Head of caudate nucleus (tissue), 42 donors: ENCODE results near the gene NHS.
"Not testable (repeated sequence)": the region's sequence is repeated elsewhere in the genome, so short reads cannot be mapped to it uniquely, and the experiment has no call there.

ENCODE experiments used
- DNase-seq, 42 donors: peaks; one replicate each; pipeline versions ENCODE4 v3.0.0 to v3.0.0-alpha.2; 2020 to 2021; ENCODE audit warnings: mixed read lengths in 7 of 42
- intact Hi-C: fragments of 100-400 bp; cut with DNase I; formaldehyde crosslinking; loops from one replicate; pipeline ENCODE4 v1.15.0; 2022

NHS gene

DNA sequence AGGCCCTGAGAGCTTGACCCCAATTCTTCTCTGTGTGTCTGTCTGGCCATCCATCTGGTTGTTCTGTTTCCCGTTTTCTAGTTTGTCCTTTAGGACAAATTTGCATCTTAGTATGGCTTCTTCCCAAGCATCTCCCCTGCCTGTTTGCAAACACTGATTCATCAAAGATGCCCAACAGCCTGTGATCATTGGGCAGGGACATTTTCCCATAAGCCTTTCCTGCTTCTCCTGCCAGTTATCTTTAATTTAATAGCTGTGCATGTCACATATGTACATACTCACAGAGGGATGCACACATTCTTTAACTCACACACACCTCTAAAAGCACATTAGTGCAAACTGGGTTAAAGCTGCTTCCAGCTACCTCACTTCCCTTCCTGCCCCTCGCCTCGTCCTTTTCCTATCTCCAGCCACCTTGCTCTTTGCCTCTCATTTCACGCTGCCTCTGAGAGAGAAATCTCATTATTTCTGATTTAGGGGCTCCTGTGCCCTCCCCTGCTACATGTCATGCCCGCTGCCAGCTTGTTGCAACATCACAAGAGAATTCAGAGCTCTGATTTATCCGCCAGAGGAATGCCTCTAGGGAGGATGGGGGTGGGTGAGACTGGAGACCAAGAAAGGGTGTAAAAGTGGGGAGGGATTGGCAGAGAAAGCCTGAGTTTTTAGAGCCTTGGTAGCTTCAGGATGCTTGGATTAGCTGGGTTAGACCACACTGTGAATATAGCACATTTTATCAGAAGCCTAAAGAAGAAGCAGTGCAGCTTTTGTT is 100.6 kb downstream of the NHS start:
- no peak for DNase-seq
- intact Hi-C loops, result no loop called here

DNA sequence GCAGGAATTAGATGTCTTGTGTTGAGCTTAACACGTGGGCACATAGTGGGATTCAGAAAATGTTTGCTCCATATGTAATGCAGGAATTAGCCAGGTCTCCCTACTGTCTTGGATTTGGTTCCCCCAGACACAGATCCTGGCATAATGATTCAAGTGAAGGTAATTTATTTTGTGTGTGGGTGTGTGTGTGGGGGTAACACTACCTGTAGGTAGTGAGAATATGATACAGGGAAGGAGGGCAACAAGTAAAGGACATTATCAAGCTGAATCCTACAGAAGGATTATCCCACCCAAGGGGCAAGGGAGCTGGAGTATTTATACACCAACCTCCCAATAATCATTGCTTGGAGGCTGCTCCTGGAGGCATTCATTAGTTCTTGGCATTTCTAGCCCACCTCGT is 101.4 kb downstream of the NHS start:
- intact Hi-C loops, result no loop called here
- DNase-seq, result no peak

DNA sequence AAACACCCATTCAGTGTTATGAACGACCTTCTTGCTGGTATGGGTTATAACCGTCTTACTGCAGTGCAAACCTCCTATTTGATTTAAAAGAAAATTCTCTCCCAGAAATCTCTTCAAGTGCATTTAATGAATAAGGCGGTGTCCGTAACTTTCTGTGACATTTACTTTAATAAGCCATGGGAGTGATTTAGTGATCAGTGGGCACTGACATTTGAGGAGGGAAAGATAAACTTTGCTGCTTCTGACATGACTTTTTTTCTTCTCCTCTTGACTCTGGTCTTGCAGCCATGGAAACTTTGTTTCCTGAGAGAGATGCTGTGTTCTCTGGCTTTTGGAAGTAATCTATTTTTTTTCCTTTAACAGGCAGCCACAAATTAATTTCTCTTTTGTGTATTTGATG is 106.1 kb downstream of the NHS start:
- no peak for DNase-seq
- intact Hi-C loops, result no loop called here

GRCh38 chrX:17484592-17484991 is 109.6 kb downstream of the NHS start:
- intact Hi-C loops, result no loop called here
- no peak for DNase-seq

DNA sequence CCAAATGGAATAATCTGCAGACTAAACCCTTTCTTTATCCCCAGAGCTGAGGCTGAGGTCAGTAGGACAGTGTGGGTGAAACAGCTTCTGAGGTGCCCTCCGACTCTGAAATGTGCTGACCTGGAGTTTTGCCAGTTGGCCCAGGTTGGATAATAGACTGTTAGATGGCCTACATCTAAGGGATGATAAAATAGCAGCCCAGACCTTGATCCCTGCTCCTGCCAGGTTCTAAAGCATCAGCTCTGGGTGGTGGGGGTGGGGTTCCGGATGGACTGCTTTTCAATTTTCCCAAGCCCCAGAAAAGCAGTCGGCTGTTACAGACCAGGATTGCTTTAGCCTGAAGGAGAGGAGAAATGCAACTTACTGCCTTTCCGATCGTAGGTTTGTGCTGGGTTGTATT is 110.4 kb downstream of the NHS start:
- intact Hi-C loops, result no loop called here
- no peak for DNase-seq

- DNase-seq, result peak in 2 of 42 donors; percentile 2 to 6
- intact Hi-C loops, result no loop called here
Observed at GRCh38 chrX:17488036-17488435, 113.0 kb downstream of the NHS start.

DNA sequence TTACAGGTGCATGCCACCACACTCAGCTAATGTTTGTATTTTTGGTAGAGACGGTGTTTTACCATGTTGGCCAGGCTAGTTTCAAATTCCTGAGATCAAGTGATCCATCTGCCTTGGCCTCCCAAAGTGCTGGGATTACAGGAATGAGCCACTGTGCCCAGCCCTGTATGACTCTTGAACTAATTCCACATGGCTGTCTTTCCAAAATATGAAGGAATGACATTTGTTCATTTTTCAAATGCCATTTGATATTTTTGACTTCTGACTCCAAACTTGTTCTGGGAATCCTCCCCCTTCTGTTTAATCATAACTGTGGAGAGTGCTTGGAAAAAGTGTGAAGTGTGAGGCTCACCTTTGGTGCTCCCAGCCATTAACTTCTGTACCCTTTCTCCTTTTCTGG is 119.2 kb downstream of the NHS start:
- intact Hi-C loops, result no loop called here
- no peak for DNase-seq

DNA sequence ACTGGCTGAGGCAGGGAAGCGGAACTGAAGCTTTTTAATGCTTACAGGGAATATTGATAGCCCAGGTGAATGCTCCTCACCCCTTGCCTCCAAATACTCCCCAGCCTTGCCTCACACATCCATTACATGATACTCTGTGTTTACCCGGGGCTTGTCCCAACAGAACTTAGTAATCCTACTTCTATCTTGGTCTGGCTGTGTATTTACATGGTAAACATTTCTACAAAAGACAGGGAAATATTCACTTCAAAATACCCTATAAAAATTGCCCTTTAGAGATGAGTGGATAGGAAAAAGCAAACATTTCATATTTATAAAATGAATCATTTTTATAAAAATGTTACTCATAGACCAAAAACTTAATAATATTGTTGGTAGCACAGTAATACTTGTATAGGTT is 120.1 kb downstream of the NHS start:
- intact Hi-C loops, result no loop called here
- DNase-seq, result no peak

- DNase-seq, result no peak
- intact Hi-C loops, result no loop called here
Observed at GRCh38 chrX:17496407-17496806, 121.4 kb downstream of the NHS start.

DNA sequence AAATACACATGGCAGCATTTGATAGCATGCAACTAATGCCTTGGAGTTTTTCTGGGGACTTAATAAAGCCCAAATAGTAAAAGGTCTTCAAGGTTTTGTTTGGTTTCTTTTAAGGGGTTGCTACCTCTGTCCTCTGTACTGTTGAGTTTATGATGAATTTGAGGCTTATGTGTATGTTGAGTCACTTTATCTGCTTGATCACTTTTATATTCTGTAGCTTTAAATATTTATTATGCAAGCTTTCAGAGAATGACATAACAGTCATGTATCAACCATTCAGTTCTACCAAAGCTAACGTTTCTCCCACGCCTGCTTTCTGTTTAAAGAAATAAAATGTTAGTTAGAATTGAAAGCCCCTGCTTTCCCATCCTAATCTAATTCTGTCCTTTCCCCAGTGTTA is 122.2 kb downstream of the NHS start:
- intact Hi-C loops, result no loop called here
- no peak for DNase-seq

DNA sequence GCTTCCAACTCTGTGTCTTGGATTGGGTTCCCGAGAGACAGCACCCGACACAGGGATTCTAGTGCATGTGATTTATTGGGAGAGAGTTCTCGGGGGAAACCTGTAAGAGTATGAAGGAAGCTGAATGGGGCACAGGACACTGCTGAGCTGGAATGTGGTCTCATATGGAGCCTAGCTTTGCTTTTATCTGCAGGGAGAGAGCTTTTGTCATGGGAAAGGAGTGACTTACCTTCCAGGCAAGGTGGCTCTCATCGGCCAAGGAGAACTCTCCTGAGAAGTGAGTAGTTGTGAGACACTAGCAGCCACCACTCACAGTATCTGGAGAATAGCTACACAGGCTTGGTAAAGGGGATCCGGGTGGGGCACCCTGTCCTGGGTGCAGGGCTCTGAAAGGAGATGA is 124.5 kb downstream of the NHS start:
- no peak for DNase-seq
- intact Hi-C loops, result no loop called here

- intact Hi-C loops, result no loop called here
- no peak for DNase-seq
Observed at GRCh38 chrX:17500145-17500579, 125.2 kb downstream of the NHS start.

GRCh38 chrX:17501746-17502145 is 126.7 kb downstream of the NHS start:
- DNase-seq, result no peak
- intact Hi-C loops, result no loop called here

DNA sequence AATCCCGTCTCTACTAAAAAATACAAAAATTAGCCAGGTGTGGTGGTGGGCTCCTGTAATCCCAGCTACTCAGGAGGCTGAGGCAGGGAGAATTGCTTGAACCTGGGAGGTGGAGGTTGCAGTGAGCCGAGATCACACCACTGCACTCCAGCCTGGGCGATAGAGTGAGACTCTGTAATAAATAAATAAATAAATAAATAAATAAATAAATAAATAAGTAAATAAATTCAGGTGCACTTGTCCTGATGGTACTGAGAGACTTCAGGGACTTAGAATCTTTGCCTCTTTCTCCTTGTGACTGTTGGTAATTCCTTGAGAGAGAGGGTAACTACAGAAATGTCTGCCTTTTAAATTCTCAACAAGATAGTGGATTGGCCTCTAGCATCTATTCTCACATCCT is 131.4 kb downstream of the NHS start:
- intact Hi-C loops, DNase-seq: not testable (repeated sequence)

DNA sequence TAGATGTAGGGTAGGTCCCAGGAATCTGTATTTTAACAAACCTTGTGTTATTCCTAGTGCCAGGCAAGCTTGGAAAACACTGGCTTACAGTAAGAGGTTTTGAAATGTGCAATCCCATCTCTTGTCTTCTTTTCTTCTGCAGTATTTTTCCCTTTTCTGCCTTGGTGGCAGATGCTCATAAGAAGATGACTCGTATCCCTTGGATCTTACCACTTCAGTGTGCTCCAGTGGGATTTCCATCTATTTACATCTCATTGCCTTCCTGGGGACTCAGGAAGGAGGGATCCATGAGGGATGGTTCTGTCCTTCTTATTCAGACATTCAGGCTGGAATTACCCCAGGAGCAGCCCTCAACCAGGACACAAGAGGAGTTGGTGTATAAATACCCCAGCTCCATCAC is 136.6 kb downstream of the NHS start:
- intact Hi-C loops, result no loop called here
- DNase-seq, result no peak

- DNase-seq, result no peak
- intact Hi-C loops, result no loop called here
Observed at GRCh38 chrX:17519358-17519757, 144.4 kb downstream of the NHS start.

GRCh38 chrX:17520016-17520615 is 145.1 kb downstream of the NHS start:
- intact Hi-C loops, result no loop called here
- no peak for DNase-seq

GRCh38 chrX:17521871-17522693 is 147.1 kb downstream of the NHS start:
- intact Hi-C loops, result no loop called here
- no peak for DNase-seq

GRCh38 chrX:17525266-17525665 is 150.3 kb downstream of the NHS start:
- intact Hi-C loops, result no loop called here
- DNase-seq, result no peak
